Measurements from ENCODE around the gene TNNI2. TPM values are rescaled to one million over a fixed set of nuclear protein-coding genes. Genes with fewer than 3 reads are reported as not detected.

TNNI2 gene
- total and polyA plus RNA-seq, 2 donors (not counting 1 experiment from before 2014, with no cell fraction given), result 2.9 to 12.9 TPM

- H3K27ac ChIP-seq (ENCODE audit: low read length in 2 of 2), result no peak overlapping the region
- Mint-ChIP-seq H3K4me3 (no peak overlapping the region), H3K27me3 (peaks cover 38% of the 10 kb centered on the region), H3K4me1 (no peaks in the 10 kb centered on the region), H3K9me3 (ENCODE audit: insufficient read depth) (no peaks in the 10 kb centered on the region), H3K27ac (no peak overlapping the region)
- WGBS (ENCODE audit: insufficient coverage), result 41% methylated on average over 8 of the region's 10 CpGs
- no peaks in the 10 kb centered on the region for H3K4me1 ChIP-seq (ENCODE audit: control insufficient read depth in 2 of 2, insufficient read depth in 2 of 2, low read length in 2 of 2)
- ATAC-seq (ENCODE audit: low read depth) (no peak), DNase-seq (no peak)
- intact Hi-C loops (cut with micrococcal nuclease), result no loop called here
- H2AFZ ChIP-seq (ENCODE audit: insufficient read depth, low read depth, low read length, poor library complexity, severe bottlenecking), result no peak overlapping the region
- H3K27me3 ChIP-seq (replicated peaks in 1 of 4; ENCODE audit: control extremely low read depth in 1 of 4, control insufficient read depth in 3 of 4, insufficient read depth in 4 of 4, low read length in 3 of 4), result no peaks in the 10 kb centered on the region
- H3K9me3 ChIP-seq (ENCODE audit: control extremely low read depth in 1 of 3, control insufficient read depth in 2 of 3, insufficient read depth in 1 of 3, low read length in 2 of 3), result peaks cover 0 to 5% (median 0%) of the 10 kb centered on the region in 3 donors
- no peak for TF ChIP-seq EZH2 (IDR thresholded peaks at IDR 0.05; ENCODE audit: borderline replicate concordance, insufficient read depth, low read depth, low read length, poor library complexity, severe bottlenecking)
- TF ChIP-seq CTCF (IDR thresholded peaks at IDR 0.05), result no peak
- no peak overlapping the region for H3K9ac ChIP-seq (ENCODE audit: low read length)
- H4K20me1 ChIP-seq (ENCODE audit: control insufficient read depth, insufficient read depth, low read length, poor library complexity, severe bottlenecking), result no peaks in the 10 kb centered on the region
- H3K36me3 ChIP-seq (replicated peaks in 1 of 2; ENCODE audit: control extremely low read depth in 1 of 2, control insufficient read depth in 1 of 2, extremely low read depth in 1 of 2, insufficient read depth in 2 of 2, low read length in 1 of 2), result no peaks in the 10 kb centered on the region
- no peak overlapping the region for H3K4me2 ChIP-seq (replicated peaks; ENCODE audit: low read depth, low read length, poor library complexity, severe bottlenecking)
- H3K4me3 ChIP-seq (ENCODE audit: control extremely low read depth in 1 of 5, extremely low read depth in 1 of 5, insufficient read depth in 1 of 5, low read depth in 2 of 5, low read length in 4 of 5), result no peak overlapping the region
- POLR2A ChIA-PET, result no interaction called here
- no peaks in the 10 kb centered on the region for H3K79me2 ChIP-seq (ENCODE audit: control insufficient read depth, insufficient read depth, low read length)
- CTCF ChIA-PET, result no interaction called here
Measured at GRCh38 chr11:1810761-1811160, 28.0 kb upstream of the TNNI2 start.

DNA sequence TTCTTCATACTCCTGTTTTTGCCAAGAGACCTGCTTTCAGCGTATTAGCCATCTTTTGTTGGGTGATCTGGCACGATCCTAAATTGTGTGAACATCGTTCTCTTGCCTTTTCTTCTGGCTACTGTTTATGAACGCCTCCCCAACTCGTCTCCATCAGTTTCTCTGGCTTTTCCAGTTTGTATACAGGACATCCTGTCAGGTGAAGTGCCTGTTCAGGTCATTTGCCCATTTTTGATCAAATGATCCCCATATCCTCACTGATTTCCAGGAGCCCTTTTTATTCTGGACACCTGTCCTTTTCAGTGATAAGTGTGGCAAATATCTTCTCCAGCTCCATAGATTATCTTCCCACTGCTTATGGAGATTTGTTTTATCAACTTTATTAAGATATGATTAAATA, 26.5 kb upstream of the TNNI2 start:
- TF ChIP-seq CTCF (IDR thresholded peaks at IDR 0.05) (no peak), EZH2 (IDR thresholded peaks at IDR 0.05; ENCODE audit: borderline replicate concordance, insufficient read depth, low read depth, low read length, poor library complexity, severe bottlenecking) (no peak)
- Histone ChIP-seq H3K9ac (ENCODE audit: low read length) (no peak overlapping the region), H3K4me3 (ENCODE audit: control extremely low read depth in 1 of 5, extremely low read depth in 1 of 5, insufficient read depth in 1 of 5, low read depth in 2 of 5, low read length in 4 of 5) (no peak overlapping the region), H4K20me1 (ENCODE audit: control insufficient read depth, insufficient read depth, low read length, poor library complexity, severe bottlenecking) (no peaks in the 10 kb centered on the region), H3K4me2 (replicated peaks; ENCODE audit: low read depth, low read length, poor library complexity, severe bottlenecking) (no peak overlapping the region), H2AFZ (ENCODE audit: insufficient read depth, low read depth, low read length, poor library complexity, severe bottlenecking) (no peak overlapping the region), H3K79me2 (ENCODE audit: control insufficient read depth, insufficient read depth, low read length) (no peaks in the 10 kb centered on the region), H3K27ac (ENCODE audit: low read length in 2 of 2) (no peak overlapping the region), H3K27me3 (replicated peaks in 1 of 4; ENCODE audit: control extremely low read depth in 1 of 4, control insufficient read depth in 3 of 4, insufficient read depth in 4 of 4, low read length in 3 of 4) (no peaks in the 10 kb centered on the region), H3K4me1 (ENCODE audit: control insufficient read depth in 2 of 2, insufficient read depth in 2 of 2, low read length in 2 of 2) (no peaks in the 10 kb centered on the region), H3K36me3 (replicated peaks in 1 of 2; ENCODE audit: control extremely low read depth in 1 of 2, control insufficient read depth in 1 of 2, extremely low read depth in 1 of 2, insufficient read depth in 2 of 2, low read length in 1 of 2) (no peaks in the 10 kb centered on the region), H3K9me3 (ENCODE audit: control extremely low read depth in 1 of 3, control insufficient read depth in 2 of 3, insufficient read depth in 1 of 3, low read length in 2 of 3) (peaks cover 0 to 5% (median 0%) of the 10 kb centered on the region in 3 donors)
- DNase-seq (no peak), ATAC-seq (ENCODE audit: low read depth) (no peak)
- Mint-ChIP-seq H3K27ac (no peak overlapping the region), H3K27me3 (peaks cover 35% of the 10 kb centered on the region), H3K9me3 (ENCODE audit: insufficient read depth) (peaks cover under 1% of the 10 kb centered on the region), H3K4me1 (no peaks in the 10 kb centered on the region), H3K4me3 (no peak overlapping the region)
- CTCF ChIA-PET, result interaction anchor here (0.7 kb wide), 1 partner anchor 120 kb away, joined by 3 read pairs; no protein-coding TSS in a partner anchor
- POLR2A ChIA-PET, result no interaction called here
- intact Hi-C loops (cut with micrococcal nuclease), result no loop called here
- WGBS (ENCODE audit: insufficient coverage), result 81% methylated on average over 5 of the region's 5 CpGs
